ENCODE results near the gene NUDT16L1.

NUDT16L1 gene

DNA sequence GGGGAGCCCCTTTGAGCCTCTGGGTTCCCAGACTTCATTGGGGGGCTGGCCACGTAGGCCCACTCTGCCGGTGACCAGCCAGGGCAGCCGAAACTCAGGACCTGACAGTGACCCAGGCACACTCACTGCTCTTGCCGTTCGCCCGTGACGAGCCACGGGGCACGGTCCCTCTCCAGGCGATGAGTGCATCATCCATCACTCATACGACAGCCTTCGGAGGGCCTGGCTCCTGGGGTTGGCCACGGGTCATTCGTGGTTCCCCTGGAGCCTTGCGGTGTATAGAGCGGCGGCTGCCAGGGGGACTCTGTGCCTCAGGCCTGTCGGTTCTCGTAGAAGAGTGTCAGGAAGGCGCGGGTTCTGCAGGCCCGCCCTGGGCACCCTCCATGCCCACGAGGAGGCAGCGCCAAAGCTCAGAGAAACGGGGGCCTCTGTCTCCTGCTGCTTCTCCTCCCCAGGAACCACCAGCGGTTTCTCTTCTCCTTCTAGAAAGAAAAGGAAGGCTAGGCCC lies 11.2 kb upstream of the NUDT16L1 start:
- no peak for DNase-seq (ENCODE audit: low read depth in 2 of 2, low spot score in 1 of 2)

- DNase-seq (ENCODE audit: low read depth in 2 of 2, low spot score in 1 of 2): no peak
These were observed 10.6 kb upstream of the NUDT16L1 start for GRCh38 chr16:4682616-4683254.

- DNase-seq (ENCODE audit: low read depth in 2 of 2, low spot score in 1 of 2): no peak
These were observed 9.9 kb upstream of the NUDT16L1 start for GRCh38 chr16:4683255-4684057.

- DNase-seq (ENCODE audit: low read depth in 2 of 2, low spot score in 1 of 2): no peak
These were observed 9.2 kb upstream of the NUDT16L1 start for GRCh38 chr16:4684058-4684715.

DNA sequence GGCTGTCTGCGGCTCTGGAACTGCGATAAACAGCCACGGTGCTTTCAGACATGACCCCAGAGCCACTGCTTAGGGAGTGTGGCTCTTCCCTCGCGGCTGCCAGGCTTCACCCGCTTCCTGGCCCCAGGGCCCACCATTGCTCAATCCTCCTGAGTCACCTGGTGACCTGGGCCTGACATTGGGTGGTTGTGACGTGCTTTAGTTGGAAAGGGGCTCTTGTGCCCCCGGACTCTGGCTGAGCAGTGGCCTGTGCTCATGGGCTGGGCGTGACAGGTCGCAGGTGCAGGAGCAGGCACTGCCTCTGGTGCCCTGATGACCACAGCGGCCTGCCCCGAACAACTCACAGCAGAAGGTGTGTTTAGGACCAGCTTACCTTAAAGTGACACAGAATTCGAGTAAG lies 8.6 kb upstream of the NUDT16L1 start:
- DNase-seq (ENCODE audit: low read depth in 2 of 2, low spot score in 1 of 2): no peak

GRCh38 chr16:4685292-4685691 lies 8.1 kb upstream of the NUDT16L1 start:
- no peak for DNase-seq (ENCODE audit: low read depth in 2 of 2, low spot score in 1 of 2)

DNA sequence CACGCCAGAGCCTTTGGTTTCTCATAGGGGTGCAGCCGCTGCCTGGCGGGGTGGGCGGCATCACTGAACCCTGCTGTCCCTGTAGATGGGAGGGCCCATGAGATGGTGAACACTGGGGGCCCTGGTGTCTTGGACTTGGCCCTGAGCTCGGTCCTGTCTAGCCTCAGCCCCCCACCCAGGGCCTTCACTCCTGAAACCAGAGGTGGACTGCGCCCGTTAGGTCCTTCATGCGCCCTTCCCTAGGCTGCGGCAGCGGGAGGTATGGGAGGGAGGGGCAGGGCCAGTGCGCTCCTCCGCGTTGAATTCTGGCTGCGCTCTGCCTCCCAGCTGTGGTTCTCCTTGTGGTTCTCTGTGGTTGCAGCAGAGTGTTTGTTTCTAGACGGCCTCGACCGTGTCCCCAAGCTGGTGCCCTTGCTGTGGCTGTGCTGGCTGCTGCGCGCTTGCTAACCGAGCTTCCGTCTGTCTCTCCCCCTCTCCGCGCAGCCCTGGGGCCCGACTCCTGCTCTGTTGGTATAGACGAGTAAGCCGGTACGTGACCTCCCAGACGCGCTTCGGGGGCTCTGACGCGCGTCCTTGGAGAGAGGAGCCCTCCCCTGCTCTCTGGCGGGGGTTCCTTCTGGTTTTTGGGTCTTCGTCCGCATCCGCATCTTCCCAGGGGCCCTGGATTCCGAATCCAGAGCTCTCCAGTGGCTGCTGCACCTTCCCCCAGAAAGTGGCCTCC lies 7.4 kb upstream of the NUDT16L1 start:
- no peak for DNase-seq (ENCODE audit: low read depth in 2 of 2, low spot score in 1 of 2)

DNA sequence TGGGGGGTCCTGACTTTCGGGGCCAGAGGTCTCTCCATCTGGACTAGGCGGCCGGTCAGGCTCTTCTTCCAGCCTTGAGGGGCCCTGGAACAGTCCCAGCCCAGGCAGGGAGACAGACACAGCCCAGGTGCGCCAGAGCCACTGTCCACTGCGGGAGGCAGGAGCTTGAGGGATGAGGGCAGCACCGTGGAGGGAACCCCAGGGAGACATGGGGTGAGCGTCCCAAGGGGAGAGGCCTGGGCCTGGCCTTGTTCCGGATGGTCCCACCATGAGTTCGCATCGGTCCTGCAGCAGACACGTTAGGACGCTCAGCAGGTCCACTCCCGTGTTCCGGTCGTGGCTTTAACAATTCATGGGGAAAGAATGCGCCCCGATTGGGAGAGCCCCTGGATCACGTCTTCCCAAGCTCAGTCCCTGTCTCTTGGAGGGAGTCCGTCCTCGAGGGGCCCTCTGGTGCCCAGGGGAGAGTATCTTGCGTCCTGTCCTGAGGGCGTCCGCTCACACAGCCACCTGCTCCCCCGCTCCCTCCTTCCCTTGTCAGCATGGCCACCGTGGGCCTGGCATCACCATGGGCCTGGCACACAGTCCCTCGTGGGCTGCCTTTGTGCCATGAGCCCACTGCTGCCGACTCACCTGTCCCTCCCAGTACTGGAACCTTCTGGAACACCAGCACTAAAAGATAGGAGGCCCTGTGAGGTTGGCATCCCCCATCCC lies 6.7 kb upstream of the NUDT16L1 start:
- no peak for DNase-seq (ENCODE audit: low read depth in 2 of 2, low spot score in 1 of 2)

GRCh38 chr16:4687416-4687815 lies 5.9 kb upstream of the NUDT16L1 start:
- no peak for DNase-seq (ENCODE audit: low read depth in 2 of 2, low spot score in 1 of 2)

- DNase-seq (ENCODE audit: low read depth in 2 of 2, low spot score in 1 of 2): no peak
These were observed 5.3 kb upstream of the NUDT16L1 start for GRCh38 chr16:4687946-4688673.

- no peak for DNase-seq (ENCODE audit: low read depth in 2 of 2, low spot score in 1 of 2)
These were observed 4.7 kb upstream of the NUDT16L1 start for GRCh38 chr16:4688674-4689045.

- DNase-seq (ENCODE audit: low read depth in 2 of 2, low spot score in 1 of 2): no peak
These were observed 4.2 kb upstream of the NUDT16L1 start for GRCh38 chr16:4689091-4689671.

- no peak for DNase-seq (ENCODE audit: low read depth in 2 of 2, low spot score in 1 of 2)
These were observed 3.3 kb upstream of the NUDT16L1 start for GRCh38 chr16:4689864-4690704.

DNA sequence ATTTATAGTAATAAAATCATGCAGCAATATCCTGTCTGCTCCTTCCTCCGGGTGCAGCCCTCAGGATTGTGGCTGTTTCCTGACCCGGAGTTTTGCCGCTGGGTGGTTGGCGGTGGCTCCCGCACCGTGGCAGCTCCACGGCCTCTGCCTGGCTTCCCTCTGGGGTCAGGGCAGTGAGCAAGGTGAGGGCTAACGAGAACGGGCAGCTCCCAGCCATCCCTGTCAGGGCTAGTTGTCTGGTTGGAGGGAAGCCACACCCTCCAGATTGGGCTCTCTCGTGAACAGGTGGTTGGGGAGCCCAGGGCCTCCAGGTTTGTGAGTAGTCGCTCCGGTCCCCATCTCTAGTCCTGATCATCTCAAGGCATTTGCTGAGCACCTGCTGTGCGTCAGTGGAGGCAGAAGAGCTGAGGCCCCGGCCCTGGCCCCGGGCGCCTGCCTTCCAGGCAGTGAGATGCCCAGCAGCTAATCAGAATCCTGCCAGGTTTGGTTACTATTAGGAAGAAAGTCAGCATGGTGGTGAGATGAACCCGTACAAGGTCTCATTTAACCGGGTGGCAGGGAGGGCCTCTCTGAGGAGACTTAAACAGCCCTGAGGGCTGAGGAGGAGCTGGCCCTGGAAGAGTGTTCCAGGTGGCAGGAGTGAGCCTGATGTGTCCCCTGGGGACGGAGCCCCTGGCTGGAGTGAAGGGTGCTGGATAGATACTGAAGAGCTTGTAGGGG lies 2.3 kb upstream of the NUDT16L1 start:
- DNase-seq (ENCODE audit: low read depth in 2 of 2, low spot score in 1 of 2): no peak

GRCh38 chr16:4691666-4692412 lies 1.5 kb upstream of the NUDT16L1 start:
- DNase-seq (ENCODE audit: low read depth in 2 of 2, low spot score in 1 of 2): no peak

DNA sequence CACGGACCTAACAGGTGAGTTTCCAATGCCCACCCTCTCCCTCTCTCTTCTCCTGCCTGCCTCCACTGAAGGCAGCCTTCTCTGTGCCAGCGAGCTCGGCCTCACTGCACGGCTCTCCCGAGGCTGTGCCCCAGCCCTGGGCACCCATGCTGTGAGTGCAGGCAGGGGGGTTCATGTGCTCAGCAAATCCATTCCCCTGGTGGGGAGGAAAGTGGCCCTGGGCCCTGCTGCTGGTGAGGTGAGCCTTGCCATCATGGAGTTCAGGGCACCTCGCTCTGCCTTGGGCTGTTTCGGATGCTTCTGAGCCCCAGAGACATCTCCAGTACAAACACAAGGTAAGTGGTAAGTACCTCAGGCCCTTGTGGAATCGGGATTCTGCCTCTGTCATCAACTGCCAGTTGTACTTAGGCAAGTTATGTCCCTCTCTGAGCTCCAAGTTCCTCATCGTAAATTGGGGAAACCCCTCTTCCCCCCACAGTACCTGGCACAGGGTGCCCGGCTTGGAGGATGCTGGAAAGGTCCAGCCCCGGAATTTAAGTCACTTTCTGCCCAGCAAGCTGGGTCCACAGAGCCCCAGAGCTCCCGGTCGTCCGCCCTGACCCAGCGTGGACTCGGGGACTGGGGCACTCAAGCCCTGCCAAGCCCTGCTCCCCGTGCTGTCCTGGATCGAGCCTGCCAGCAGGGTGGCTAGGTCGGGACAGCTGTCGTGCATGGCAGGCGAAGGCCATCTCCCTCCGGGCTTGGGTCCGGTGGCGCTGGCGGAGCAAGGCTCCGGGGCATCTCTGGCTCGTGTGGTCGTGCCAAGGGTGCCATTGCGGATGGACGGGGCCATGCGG lies 684 bp upstream of the NUDT16L1 start:
- DNase-seq (ENCODE audit: low read depth in 2 of 2, low spot score in 1 of 2): no peak
